Measurements from ENCODE around the gene TROAP. TPM values are rescaled to one million over a fixed set of nuclear protein-coding genes. Genes with fewer than 3 reads are reported as not detected.
A peak's percentile ranks its signal among the peaks of the same experiment; 100 is the strongest.

TROAP gene
- total RNA-seq, 4 donors from 2014 or later: 2.1 to 24.2 (median 6.7) TPM

DNA sequence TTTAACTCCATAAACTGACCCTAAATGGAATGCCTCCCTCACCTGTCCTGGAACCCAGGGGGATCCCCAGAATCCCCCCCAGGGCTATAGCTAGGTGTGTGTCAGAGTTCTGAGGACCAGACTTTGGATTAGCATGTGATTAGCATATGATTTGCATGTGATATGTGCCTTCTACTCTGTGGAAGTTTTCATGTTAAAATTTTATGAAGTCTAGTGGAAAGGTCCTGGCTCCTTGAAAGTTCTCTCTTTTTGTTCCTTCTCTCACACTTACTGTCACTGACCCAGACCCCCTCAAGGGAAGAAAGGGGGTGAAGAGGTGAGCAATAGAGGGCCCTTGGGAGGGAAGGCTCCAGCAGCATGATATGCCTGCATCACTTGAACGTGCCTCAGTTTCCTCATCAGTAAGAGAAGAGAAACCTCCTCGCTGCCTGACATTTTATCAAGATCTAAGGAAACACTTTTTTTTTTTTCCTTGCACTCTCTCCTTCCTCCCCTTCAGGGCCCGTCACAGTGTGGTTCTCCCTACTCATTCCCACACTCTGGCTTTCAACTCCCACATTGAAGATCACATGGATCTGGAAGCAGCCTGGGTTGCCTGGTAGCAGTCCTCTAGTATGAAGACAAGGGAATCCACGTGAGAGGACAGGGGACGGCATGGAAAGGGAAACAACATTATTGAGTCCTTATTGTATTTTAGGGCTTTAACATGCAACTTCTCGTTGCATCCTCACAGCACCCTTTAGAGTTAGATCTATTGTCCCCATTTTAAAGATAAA, 17.2 kb downstream of the TROAP start:
- 55 to 67% methylated on average over 6 of the region's 6 CpGs for WGBS, 2 donors
- no peak for TF ChIP-seq POLR2A (IDR thresholded peaks at IDR 0.05)
- TF ChIP-seq, protein P1, sequence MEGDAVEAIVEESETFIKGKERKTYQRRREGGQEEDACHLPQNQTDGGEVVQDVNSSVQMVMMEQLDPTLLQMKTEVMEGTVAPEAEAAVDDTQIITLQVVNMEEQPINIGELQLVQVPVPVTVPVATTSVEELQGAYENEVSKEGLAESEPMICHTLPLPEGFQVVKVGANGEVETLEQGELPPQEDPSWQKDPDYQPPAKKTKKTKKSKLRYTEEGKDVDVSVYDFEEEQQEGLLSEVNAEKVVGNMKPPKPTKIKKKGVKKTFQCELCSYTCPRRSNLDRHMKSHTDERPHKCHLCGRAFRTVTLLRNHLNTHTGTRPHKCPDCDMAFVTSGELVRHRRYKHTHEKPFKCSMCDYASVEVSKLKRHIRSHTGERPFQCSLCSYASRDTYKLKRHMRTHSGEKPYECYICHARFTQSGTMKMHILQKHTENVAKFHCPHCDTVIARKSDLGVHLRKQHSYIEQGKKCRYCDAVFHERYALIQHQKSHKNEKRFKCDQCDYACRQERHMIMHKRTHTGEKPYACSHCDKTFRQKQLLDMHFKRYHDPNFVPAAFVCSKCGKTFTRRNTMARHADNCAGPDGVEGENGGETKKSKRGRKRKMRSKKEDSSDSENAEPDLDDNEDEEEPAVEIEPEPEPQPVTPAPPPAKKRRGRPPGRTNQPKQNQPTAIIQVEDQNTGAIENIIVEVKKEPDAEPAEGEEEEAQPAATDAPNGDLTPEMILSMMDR (IDR thresholded peaks at IDR 0.05): no peak
- no peak overlapping the region for H3K4me3 ChIP-seq (ENCODE audit: low read depth, poor library complexity, severe bottlenecking)
- intact Hi-C loops (cut with DNase I; ENCODE audit: low total_unique reads): loop anchor here (5.0 kb wide), 1 partner anchor 53 kb away; no protein-coding TSS in a partner anchor
- DNase-seq (ENCODE audit: low spot score in 2 of 2): peak in 1 of 2 donors; percentile 46

DNA sequence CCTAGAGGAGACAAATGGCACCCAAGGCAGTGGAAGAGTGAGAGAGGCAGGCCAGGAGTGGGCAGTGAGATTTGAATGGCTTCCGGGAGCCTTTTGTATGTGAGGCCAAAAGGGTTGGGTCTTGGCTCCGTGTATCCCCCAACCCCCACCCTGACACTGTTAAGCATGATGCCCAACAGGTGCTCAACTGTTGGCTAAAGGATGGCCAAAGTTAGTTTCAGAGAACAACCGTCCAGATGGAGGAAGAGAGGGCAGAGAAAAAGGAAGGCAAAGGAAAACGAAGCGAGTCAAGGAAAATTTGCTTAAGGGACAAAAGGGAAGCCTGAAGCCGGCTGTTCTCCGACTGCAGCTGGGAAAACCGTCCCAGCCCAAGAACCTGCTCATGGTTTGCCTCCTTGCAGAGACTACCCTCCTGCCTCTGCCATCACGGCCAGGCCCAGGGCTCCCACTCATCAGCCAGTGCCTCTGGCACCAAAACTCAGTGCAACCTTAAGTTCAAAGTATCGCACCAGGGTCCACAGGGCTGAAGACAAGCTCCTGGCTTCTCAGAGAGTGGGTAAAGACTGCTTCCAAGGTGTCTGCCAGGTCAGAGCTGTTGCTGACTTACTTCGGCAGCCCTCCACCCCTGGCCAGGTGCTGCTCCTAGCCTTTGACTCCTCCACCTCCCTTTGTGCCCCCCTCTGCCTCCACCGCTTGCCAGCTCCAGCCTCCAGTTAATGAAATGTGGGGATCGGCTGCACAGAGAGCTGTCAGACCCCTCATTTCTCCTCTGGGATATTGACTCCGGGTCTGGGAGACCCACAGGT, 18.1 kb downstream of the TROAP start:
- no peak overlapping the region for H3K4me3 ChIP-seq (ENCODE audit: low read depth, poor library complexity, severe bottlenecking)
- intact Hi-C loops (cut with DNase I; ENCODE audit: low total_unique reads): loop anchor here (5.0 kb wide), 1 partner anchor 54 kb away; no protein-coding TSS in a partner anchor
- DNase-seq (ENCODE audit: low spot score in 2 of 2): peak in 1 of 2 donors; percentile 72
- 57 to 64% methylated on average over 13 to 14 of the region's 14 CpGs for WGBS, 2 donors
- TF ChIP-seq, protein P1 (IDR thresholded peaks at IDR 0.05): no peak

DNA sequence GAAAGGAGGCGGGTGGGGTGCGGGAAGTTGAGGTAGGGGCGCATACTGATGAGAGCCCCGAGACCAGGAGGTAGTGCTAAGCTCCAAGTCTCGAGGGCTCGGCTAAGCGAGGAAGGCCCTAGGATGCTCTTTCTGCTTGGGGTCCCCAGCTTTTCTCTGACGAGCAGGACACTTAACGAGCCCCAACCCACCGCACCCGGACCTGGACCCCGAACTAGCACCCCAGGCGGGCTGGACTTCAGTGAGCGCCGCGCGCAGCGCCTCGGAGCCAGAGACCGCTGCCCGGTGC, 18.7 kb downstream of the TROAP start:
- peak in 1 of 2 donors; percentile 82 for DNase-seq (ENCODE audit: low spot score in 2 of 2)
- intact Hi-C loops (cut with DNase I; ENCODE audit: low total_unique reads): loop anchor here (5.0 kb wide), 1 partner anchor 54 kb away; no protein-coding TSS in a partner anchor
- TF ChIP-seq POLR2A (IDR thresholded peaks at IDR 0.05): no peak
- H3K4me3 ChIP-seq (ENCODE audit: low read depth, poor library complexity, severe bottlenecking): no peak overlapping the region
- WGBS, 2 donors: 45 to 61% methylated on average over 20 to 21 of the region's 21 CpGs

DNA sequence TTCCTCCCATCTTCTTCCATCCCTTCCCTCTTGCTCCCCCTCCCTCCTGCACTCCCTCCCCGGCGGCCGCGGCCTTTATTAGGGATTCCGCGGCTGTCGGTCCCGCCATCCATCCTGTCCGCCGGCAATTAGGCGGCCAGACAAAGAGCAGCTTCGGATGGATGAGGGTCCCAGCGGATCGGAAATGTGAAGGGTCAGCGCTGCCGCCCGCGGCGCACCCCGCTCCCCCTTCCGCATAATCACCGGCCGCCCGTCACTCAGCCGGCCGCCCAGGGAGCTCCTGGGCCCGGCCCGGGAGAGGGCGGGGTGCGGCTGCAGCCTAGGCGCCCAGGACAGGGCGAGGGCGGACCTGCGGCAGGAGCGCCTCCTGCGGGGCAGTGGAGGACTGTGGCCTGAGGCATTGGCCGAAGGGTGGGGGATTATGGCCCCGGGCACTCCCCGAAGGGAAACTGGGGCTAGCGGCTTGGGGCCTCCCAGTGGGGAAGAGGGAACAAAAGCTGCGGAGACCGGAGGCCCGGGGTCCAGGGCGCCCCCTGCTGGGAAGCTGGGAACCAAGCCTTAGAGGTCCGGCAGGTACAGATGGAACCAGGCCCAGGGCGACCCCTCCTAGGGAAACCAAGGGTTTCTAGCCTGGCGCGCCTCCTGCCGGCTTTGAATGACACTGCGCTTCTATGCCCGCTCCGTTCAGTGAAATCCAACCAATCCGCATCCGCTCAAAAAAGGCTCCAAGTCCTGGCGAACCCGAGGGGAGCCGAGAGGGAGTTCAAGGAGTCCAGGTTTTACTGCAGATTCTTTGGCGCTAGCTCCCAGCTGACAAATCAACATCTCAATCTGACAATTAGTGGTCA, 19.2 kb downstream of the TROAP start:
- intact Hi-C loops (cut with DNase I; ENCODE audit: low total_unique reads): loop anchor here (5.0 kb wide), 1 partner anchor 55 kb away; no protein-coding TSS in a partner anchor
- TF ChIP-seq, protein P1 (IDR thresholded peaks at IDR 0.05): peak in 1 of 3 donors; percentile 65
- no peak for TF ChIP-seq POLR2A (IDR thresholded peaks at IDR 0.05)
- WGBS, 2 donors: 3 to 4% methylated on average over 29 to 55 of the region's 58 CpGs
- peak in 1 of 2 donors; percentile 94 for DNase-seq (ENCODE audit: low spot score in 2 of 2)
- no peak overlapping the region for H3K4me3 ChIP-seq (ENCODE audit: low read depth, poor library complexity, severe bottlenecking)

DNA sequence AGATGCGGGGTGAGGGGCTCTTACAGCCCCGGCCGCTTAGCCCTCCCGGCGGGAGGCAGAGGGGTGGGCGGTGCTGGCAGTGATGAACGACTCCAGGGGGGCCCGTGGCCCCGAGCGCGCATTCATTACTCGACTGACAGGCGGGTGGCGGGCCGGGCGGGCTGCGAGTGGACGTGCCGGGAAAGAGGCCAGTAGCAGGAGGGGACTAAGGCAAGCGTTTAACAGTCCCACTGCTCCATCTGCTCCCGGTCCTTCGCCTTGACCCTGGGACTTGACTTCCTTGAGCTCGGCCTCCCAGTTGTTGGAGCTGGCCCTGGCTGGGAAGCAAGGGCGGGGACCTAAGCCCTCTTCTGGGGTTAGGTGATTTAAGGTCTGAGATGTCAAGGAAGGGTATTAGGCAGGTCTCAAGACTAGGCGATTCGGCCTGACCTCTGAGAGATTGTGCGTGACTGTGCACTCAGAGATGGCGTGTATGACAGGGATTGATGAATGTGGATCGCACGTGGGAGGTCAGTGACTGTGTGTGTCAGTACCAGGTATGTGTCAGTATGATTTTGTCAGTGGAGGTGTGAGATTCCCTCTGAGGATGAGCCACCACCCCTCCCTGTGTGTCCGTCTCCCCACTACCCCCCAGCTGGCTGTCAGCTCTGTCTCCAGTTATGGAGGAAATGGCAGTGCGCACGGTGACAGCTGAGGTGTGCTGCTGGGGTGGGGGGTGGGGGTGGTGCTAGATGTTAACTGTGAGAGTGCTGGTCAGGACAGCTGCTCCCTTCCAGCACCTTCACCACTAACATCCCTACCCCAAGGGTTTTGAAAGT, 20.1 kb downstream of the TROAP start:
- no peak overlapping the region for H3K4me3 ChIP-seq (ENCODE audit: low read depth, poor library complexity, severe bottlenecking)
- intact Hi-C loops (cut with DNase I; ENCODE audit: low total_unique reads): loop anchor here (5.0 kb wide), 1 partner anchor 56 kb away; no protein-coding TSS in a partner anchor
- TF ChIP-seq POLR2A (IDR thresholded peaks at IDR 0.05): no peak
- TF ChIP-seq, protein P1 (IDR thresholded peaks at IDR 0.05): no peak
- WGBS, 2 donors: 4 to 5% methylated on average over 20 to 26 of the region's 33 CpGs
- DNase-seq (ENCODE audit: low spot score in 2 of 2): peak in 1 of 2 donors; percentile 86

All from lower leg skin (tissue), 4 donors.